Measurements from ENCODE around the gene ASPA. TPM values are rescaled to one million over a fixed set of nuclear protein-coding genes. Genes with fewer than 3 reads are reported as not detected.

ASPA gene
- polyA plus RNA-seq, 1 of the 3 experiments (the other 2 are of a cell fraction): not detected

GRCh38 chr17:3472137-3472536 is 3.7 kb upstream of the ASPA start:
- Histone ChIP-seq H3K9ac (no peak overlapping the region), H3K36me3 (replicated peaks in 1 of 2; ENCODE audit: control insufficient read depth in 1 of 2, insufficient read depth in 2 of 2, low read length in 1 of 2) (no peaks in the 10 kb centered on the region), H3K27me3 (ENCODE audit: insufficient read depth) (peaks cover 37% of the 10 kb centered on the region; the same call in 1 of the 2 replicates), H3K9me2 (no peaks in the 10 kb centered on the region), H3K4me1 (ENCODE audit: control insufficient read depth in 1 of 2, insufficient read depth in 2 of 2, low read depth in 1 of 2, low read length in 1 of 2) (no peaks in the 10 kb centered on the region), H3K9me3 (no peaks in the 10 kb centered on the region), H4K20me1 (ENCODE audit: insufficient read depth) (no peaks in the 10 kb centered on the region), H3F3A (replicated peaks; ENCODE audit: insufficient read depth) (no peaks in the 10 kb centered on the region), H2AFZ (ENCODE audit: low read depth) (no peak overlapping the region), H3K4me3 (ENCODE audit: low read depth in 2 of 2, low read length in 1 of 2) (no peak overlapping the region), H3K27ac (ENCODE audit: low read depth in 2 of 2, low read length in 1 of 2) (no peak overlapping the region), H3K4me2 (no peak overlapping the region), H3K79me2 (ENCODE audit: insufficient read depth) (no peaks in the 10 kb centered on the region)
- ChIA-PET CTCF (no interaction called here), POLR2A (no interaction called here)
- WGBS (ENCODE audit: low lambda C conversion rate): 28% methylated on average over 21 of the region's 21 CpGs
- no peak for TF ChIP-seq IRF3 (IDR thresholded peaks at IDR 0.05; ENCODE audit: low read depth, low read length)
- TF ChIP-seq RFX5 (IDR thresholded peaks at IDR 0.05; ENCODE audit: low read length): no peak
- TF ChIP-seq TEAD4 (IDR thresholded peaks at IDR 0.05; ENCODE audit: borderline replicate concordance, insufficient read depth): no peak
- TF ChIP-seq EP300 (IDR thresholded peaks at IDR 0.05; ENCODE audit: borderline replicate concordance in 1 of 2, low read depth in 1 of 2, low read length in 1 of 2): no peak
- TF ChIP-seq GABPA (IDR thresholded peaks at IDR 0.05; ENCODE audit: low read depth): no peak
- TF ChIP-seq GATA2 (CRISPR knock-in tag; IDR thresholded peaks at IDR 0.05): no peak
- TF ChIP-seq ELF1 (IDR thresholded peaks at IDR 0.05): no peak
- no peak for TF ChIP-seq USF2 (IDR thresholded peaks at IDR 0.05; ENCODE audit: borderline replicate concordance, low read depth, low read length)
- TF ChIP-seq YY1 (IDR thresholded peaks at IDR 0.05; ENCODE audit: low read depth): no peak
- TF ChIP-seq REST (IDR thresholded peaks at IDR 0.05; ENCODE audit: low read depth, low read length): no peak
- no peak for TF ChIP-seq FOSL2 (IDR thresholded peaks at IDR 0.05; ENCODE audit: borderline replicate concordance, low read depth)
- no peak for TF ChIP-seq RXRA (IDR thresholded peaks at IDR 0.05; ENCODE audit: borderline replicate concordance, low read depth)
- no peak for TF ChIP-seq MXI1 (IDR thresholded peaks at IDR 0.05; ENCODE audit: low read depth, low read length)
- no peak for TF ChIP-seq EZH2phosphoT487 (IDR thresholded peaks at IDR 0.05; ENCODE audit: borderline replicate concordance, low read depth)
- no peak for TF ChIP-seq USF1 (IDR thresholded peaks at IDR 0.05; ENCODE audit: borderline replicate concordance, low read depth)
- DNase-seq: no peak

All from SK-N-SH (cell line).